HL-60 (cell line): ENCODE results near the gene ZMAT1.

Experiments used
- POLR2AphosphoS5 ChIP-seq: IDR thresholded peaks from 2 replicates; pipeline ENCODE4 v1.6.1; 2012; ENCODE audit warnings: low read depth
- TF ChIP-seq, protein P1 (sequence below): IDR thresholded peaks from one replicate; pipeline ENCODE4 v1.5.1; 2011; ENCODE audit warnings: low read length, control low read depth, inconsistent platforms; ENCODE audit not compliant: insufficient read depth
- TF ChIP-seq, protein P2 (sequence below): IDR thresholded peaks from 2 replicates; pipeline ENCODE4 v1.6.1; 2012; ENCODE audit warnings: low read depth; ENCODE audit not compliant: insufficient replicate concordance

DNA sequence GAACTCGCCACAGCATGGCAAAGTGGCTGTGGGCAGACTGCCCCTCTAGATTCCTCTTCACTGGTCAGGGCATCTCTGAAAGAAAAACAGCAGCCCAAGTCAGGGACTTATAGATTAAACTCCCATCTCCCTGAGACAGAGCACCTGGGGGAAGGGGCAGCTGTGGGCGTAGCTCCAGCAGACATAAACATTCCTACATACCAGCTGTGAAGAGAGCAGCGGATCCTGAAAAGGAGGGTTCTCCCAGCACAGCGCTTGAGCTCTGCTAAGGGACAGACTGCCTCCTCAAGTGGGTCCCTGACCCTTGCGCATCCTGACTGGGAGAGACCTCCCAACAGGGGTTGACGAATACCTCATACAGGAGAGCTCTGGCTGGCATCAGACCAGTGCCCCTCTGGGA is 18.8 kb upstream of the ZMAT1 start:
- TF ChIP-seq, protein P1, sequence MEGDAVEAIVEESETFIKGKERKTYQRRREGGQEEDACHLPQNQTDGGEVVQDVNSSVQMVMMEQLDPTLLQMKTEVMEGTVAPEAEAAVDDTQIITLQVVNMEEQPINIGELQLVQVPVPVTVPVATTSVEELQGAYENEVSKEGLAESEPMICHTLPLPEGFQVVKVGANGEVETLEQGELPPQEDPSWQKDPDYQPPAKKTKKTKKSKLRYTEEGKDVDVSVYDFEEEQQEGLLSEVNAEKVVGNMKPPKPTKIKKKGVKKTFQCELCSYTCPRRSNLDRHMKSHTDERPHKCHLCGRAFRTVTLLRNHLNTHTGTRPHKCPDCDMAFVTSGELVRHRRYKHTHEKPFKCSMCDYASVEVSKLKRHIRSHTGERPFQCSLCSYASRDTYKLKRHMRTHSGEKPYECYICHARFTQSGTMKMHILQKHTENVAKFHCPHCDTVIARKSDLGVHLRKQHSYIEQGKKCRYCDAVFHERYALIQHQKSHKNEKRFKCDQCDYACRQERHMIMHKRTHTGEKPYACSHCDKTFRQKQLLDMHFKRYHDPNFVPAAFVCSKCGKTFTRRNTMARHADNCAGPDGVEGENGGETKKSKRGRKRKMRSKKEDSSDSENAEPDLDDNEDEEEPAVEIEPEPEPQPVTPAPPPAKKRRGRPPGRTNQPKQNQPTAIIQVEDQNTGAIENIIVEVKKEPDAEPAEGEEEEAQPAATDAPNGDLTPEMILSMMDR, result no peak
- TF ChIP-seq POLR2AphosphoS5, result no peak
- TF ChIP-seq, protein P2, sequence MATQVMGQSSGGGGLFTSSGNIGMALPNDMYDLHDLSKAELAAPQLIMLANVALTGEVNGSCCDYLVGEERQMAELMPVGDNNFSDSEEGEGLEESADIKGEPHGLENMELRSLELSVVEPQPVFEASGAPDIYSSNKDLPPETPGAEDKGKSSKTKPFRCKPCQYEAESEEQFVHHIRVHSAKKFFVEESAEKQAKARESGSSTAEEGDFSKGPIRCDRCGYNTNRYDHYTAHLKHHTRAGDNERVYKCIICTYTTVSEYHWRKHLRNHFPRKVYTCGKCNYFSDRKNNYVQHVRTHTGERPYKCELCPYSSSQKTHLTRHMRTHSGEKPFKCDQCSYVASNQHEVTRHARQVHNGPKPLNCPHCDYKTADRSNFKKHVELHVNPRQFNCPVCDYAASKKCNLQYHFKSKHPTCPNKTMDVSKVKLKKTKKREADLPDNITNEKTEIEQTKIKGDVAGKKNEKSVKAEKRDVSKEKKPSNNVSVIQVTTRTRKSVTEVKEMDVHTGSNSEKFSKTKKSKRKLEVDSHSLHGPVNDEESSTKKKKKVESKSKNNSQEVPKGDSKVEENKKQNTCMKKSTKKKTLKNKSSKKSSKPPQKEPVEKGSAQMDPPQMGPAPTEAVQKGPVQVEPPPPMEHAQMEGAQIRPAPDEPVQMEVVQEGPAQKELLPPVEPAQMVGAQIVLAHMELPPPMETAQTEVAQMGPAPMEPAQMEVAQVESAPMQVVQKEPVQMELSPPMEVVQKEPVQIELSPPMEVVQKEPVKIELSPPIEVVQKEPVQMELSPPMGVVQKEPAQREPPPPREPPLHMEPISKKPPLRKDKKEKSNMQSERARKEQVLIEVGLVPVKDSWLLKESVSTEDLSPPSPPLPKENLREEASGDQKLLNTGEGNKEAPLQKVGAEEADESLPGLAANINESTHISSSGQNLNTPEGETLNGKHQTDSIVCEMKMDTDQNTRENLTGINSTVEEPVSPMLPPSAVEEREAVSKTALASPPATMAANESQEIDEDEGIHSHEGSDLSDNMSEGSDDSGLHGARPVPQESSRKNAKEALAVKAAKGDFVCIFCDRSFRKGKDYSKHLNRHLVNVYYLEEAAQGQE, result no peak
